ENCODE data around the gene UNK. TPM values are rescaled to one million over a fixed set of nuclear protein-coding genes. Genes with fewer than 3 reads are reported as not detected.

The UNK gene
- total and polyA plus RNA-seq, 2 of the 13 experiments (the other 11 are each of a cell fraction or from before 2014, with no cell fraction given): 31.6 to 33.0 TPM

DNA sequence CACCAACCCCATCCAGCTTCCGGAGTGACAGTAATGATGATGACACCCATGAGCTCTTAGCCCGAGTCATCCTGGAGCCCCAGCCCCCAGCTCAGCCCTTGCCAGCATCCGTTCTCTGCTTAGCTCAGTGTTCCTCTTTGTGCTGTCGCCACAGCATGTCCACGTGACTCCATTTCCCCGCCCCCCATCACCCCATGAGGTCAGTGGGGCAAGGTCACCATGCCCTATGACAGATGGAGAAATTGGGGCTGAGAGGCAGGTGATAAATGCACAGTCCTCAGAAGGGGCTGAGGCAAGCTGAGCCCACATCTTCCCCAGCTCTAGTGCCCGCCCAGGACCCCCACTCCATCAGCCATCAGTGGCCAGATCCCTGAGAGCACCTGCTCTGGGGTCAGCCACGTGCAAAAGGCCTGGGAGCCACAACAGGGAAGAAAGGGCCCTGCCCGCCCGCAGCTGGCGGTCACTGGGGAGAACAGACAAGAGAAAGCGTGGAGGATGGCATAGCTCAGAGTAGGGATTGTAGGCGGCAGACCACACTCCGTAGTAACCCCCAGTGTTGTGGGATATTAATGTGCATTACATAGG, 46.3 kb upstream of the UNK start (continued):
- TF ChIP-seq, protein P1, sequence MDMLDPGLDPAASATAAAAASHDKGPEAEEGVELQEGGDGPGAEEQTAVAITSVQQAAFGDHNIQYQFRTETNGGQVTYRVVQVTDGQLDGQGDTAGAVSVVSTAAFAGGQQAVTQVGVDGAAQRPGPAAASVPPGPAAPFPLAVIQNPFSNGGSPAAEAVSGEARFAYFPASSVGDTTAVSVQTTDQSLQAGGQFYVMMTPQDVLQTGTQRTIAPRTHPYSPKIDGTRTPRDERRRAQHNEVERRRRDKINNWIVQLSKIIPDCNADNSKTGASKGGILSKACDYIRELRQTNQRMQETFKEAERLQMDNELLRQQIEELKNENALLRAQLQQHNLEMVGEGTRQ (IDR thresholded peaks at IDR 0.05; ENCODE audit: low read depth, low read length): peak; percentile 82
- TF ChIP-seq, protein P1 (CRISPR knock-in tag; IDR thresholded peaks at IDR 0.05; ENCODE audit: borderline replicate concordance): peak; percentile 91; the same call in 1 of the 2 replicates
- TF ChIP-seq SOX5 (CRISPR knock-in tag; IDR thresholded peaks at IDR 0.05; ENCODE audit: borderline replicate concordance) (peak; percentile 55; the same call in 1 of the 2 replicates), POGZ (CRISPR knock-in tag; IDR thresholded peaks at IDR 0.05) (no peak), ZNF563 (CRISPR knock-in tag; IDR thresholded peaks at IDR 0.05) (0 out of 2 replicates have a peak, but pooled peaks have one; percentile 56), ZBTB7A (CRISPR knock-in tag; IDR thresholded peaks at IDR 0.05) (peak; percentile 66; the same call in 1 of the 2 replicates), RXRA (CRISPR knock-in tag; IDR thresholded peaks at IDR 0.05) (peak; percentile 82), ZBTB1 (CRISPR knock-in tag; IDR thresholded peaks at IDR 0.05; ENCODE audit: borderline replicate concordance) (no peak), ZNF724P (CRISPR knock-in tag; IDR thresholded peaks at IDR 0.05; ENCODE audit: borderline replicate concordance) (no peak), GATAD2A (CRISPR knock-in tag; IDR thresholded peaks at IDR 0.05) (peak; percentile 66), ZNF501 (CRISPR knock-in tag; IDR thresholded peaks at IDR 0.05) (peak; percentile 78), DMAP1 (CRISPR knock-in tag; IDR thresholded peaks at IDR 0.05) (peak; percentile 30; the same call in 1 of the 2 replicates), PRPF4 (IDR thresholded peaks at IDR 0.05; ENCODE audit: low read depth, low read length, poor library complexity, severe bottlenecking) (no peak), GATAD1 (CRISPR knock-in tag; IDR thresholded peaks at IDR 0.05) (no peak), JDP2 (CRISPR knock-in tag; IDR thresholded peaks at IDR 0.05; ENCODE audit: borderline replicate concordance) (no peak), ZNF572 (CRISPR knock-in tag; IDR thresholded peaks at IDR 0.05) (no peak), NR2F6 (IDR thresholded peaks at IDR 0.05) (peak; percentile 91), NR2F6 (CRISPR knock-in tag; IDR thresholded peaks at IDR 0.05) (peak; percentile 94), ZNF570 (CRISPR knock-in tag; IDR thresholded peaks at IDR 0.05; ENCODE audit: borderline replicate concordance) (no peak), ZFP41 (CRISPR knock-in tag; IDR thresholded peaks at IDR 0.05; ENCODE audit: borderline replicate concordance) (no peak), ZBTB38 (CRISPR knock-in tag; IDR thresholded peaks at IDR 0.05) (peak; percentile 69), CBX5 (CRISPR knock-in tag; IDR thresholded peaks at IDR 0.05; ENCODE audit: borderline replicate concordance) (no peak), SRF (IDR thresholded peaks at IDR 0.05; ENCODE audit: low read depth, low read length) (no peak)
- TF ChIP-seq, protein P2, sequence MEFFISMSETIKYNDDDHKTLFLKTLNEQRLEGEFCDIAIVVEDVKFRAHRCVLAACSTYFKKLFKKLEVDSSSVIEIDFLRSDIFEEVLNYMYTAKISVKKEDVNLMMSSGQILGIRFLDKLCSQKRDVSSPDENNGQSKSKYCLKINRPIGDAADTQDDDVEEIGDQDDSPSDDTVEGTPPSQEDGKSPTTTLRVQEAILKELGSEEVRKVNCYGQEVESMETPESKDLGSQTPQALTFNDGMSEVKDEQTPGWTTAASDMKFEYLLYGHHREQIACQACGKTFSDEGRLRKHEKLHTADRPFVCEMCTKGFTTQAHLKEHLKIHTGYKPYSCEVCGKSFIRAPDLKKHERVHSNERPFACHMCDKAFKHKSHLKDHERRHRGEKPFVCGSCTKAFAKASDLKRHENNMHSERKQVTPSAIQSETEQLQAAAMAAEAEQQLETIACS (CRISPR knock-in tag; IDR thresholded peaks at IDR 0.05): no peak
- TF ChIP-seq, protein P3, sequence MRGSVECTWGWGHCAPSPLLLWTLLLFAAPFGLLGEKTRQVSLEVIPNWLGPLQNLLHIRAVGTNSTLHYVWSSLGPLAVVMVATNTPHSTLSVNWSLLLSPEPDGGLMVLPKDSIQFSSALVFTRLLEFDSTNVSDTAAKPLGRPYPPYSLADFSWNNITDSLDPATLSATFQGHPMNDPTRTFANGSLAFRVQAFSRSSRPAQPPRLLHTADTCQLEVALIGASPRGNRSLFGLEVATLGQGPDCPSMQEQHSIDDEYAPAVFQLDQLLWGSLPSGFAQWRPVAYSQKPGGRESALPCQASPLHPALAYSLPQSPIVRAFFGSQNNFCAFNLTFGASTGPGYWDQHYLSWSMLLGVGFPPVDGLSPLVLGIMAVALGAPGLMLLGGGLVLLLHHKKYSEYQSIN (CRISPR knock-in tag; IDR thresholded peaks at IDR 0.05; ENCODE audit: borderline replicate concordance): no peak
- TF ChIP-seq, protein P4, sequence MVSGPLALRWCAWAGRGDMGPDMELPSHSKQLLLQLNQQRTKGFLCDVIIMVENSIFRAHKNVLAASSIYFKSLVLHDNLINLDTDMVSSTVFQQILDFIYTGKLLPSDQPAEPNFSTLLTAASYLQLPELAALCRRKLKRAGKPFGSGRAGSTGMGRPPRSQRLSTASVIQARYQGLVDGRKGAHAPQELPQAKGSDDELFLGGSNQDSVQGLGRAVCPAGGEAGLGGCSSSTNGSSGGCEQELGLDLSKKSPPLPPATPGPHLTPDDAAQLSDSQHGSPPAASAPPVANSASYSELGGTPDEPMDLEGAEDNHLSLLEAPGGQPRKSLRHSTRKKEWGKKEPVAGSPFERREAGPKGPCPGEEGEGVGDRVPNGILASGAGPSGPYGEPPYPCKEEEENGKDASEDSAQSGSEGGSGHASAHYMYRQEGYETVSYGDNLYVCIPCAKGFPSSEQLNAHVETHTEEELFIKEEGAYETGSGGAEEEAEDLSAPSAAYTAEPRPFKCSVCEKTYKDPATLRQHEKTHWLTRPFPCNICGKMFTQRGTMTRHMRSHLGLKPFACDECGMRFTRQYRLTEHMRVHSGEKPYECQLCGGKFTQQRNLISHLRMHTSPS (CRISPR knock-in tag; IDR thresholded peaks at IDR 0.05; ENCODE audit: low read depth): peak; percentile 52; the same call in 1 of the 2 replicates
- TF ChIP-seq, protein P5, sequence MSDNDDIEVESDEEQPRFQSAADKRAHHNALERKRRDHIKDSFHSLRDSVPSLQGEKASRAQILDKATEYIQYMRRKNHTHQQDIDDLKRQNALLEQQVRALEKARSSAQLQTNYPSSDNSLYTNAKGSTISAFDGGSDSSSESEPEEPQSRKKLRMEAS (IDR thresholded peaks at IDR 0.05): peak; percentile 83

All from HepG2 (cell line).